CD4-positive, CD25-positive, alpha-beta regulatory T cell (primary cell): Measurements from ENCODE around the gene LHFPL2. TPM values are rescaled to one million over a fixed set of nuclear protein-coding genes. Genes with fewer than 3 reads are reported as not detected.

Experiments used
- ATAC-seq, 2 donors: fragments of 150-1000 bp; cut with Tn5 transposase; one replicate each; pipeline ENCODE4 v1.10.0; 2021; ENCODE audit warnings: low read depth in 2 of 2, moderate number of reproducible peaks in 2 of 2, moderate library complexity in 1 of 2
- DNase-seq, 3 donors: peaks; one replicate each; pipeline versions ENCODE4 v3.0.0 to v3.0.0-alpha.2; 2012 to 2022; ENCODE audit warnings: mixed read lengths in 1 of 3
- H3K27ac ChIP-seq: one replicate; pipeline ENCODE4 v1.7.0; 2013; ENCODE audit warnings: mild to moderate bottlenecking, low read length; ENCODE audit not compliant: insufficient read depth, poor library complexity, severe bottlenecking
- H3K27me3 ChIP-seq: one replicate; pipeline ENCODE4 v1.7.0; 2013; ENCODE audit warnings: low read length; ENCODE audit not compliant: control insufficient read depth, insufficient read depth
- H3K36me3 ChIP-seq: one replicate; pipeline ENCODE4 v1.7.0; 2013; ENCODE audit warnings: mild to moderate bottlenecking, low read length, moderate library complexity; ENCODE audit not compliant: control insufficient read depth, insufficient read depth
- H3K4me1 ChIP-seq: 2 replicates; pipeline ENCODE4 v1.7.0; 2013; ENCODE audit warnings: mild to moderate bottlenecking, low read length; ENCODE audit not compliant: insufficient read depth, control insufficient read depth, poor library complexity, severe bottlenecking
- H3K4me3 ChIP-seq: one replicate; pipeline ENCODE4 v1.7.0; 2013; ENCODE audit warnings: low read depth, mild to moderate bottlenecking, low read length, moderate library complexity
- H3K9me3 ChIP-seq, 2 experiments: 1 replicate in 1 of 2; 2 replicates in 1 of 2; pipeline ENCODE4 v1.7.0; 2013; ENCODE audit warnings: low read length in 2 of 2, mild to moderate bottlenecking in 1 of 2, moderate library complexity in 1 of 2; ENCODE audit not compliant: control insufficient read depth in 2 of 2
- H3K27ac Mint-ChIP-seq, 3 donors: one replicate each; pipeline ENCODE4 v1.8.0; 2020 to 2022; ENCODE audit warnings: mild to moderate bottlenecking in 3 of 3, mixed read lengths in 3 of 3, moderate library complexity in 2 of 3
- H3K27me3 Mint-ChIP-seq: one replicate; pipeline ENCODE4 v1.8.0; 2022; ENCODE audit warnings: mild to moderate bottlenecking, mixed read lengths
- H3K36me3 Mint-ChIP-seq: one replicate; pipeline ENCODE4 v1.8.0; 2020; ENCODE audit warnings: mixed read lengths
- H3K4me1 Mint-ChIP-seq, 4 donors: one replicate each; pipeline ENCODE4 v1.8.0; 2020 to 2022; ENCODE audit warnings: mixed read lengths in 4 of 4, mild to moderate bottlenecking in 1 of 4
- H3K4me3 Mint-ChIP-seq, 4 donors: one replicate each; pipeline ENCODE4 v1.8.0; 2020 to 2022; ENCODE audit warnings: mild to moderate bottlenecking in 4 of 4, mixed read lengths in 4 of 4, moderate library complexity in 3 of 4
- H3K9me3 Mint-ChIP-seq, 7 donors: one replicate each; pipeline ENCODE4 v1.8.0; 2020 to 2022; ENCODE audit warnings: mixed read lengths in 7 of 7, mild to moderate bottlenecking in 3 of 7, moderate library complexity in 2 of 7
- polyA plus RNA-seq, 4 donors: library from polyadenylated mRNA; unstranded; fragments of 300-500 nt; fragmentation: Illumina TruSeq; gene quantifications; one replicate each; pipeline ENCODE4 v1.2.3, GENCODE V29; 2021
- total RNA-seq: library from RNA; stranded (reverse); gene quantifications from one replicate; pipeline ENCODE4 v1.2.3, GENCODE V29; 2022

Gene LHFPL2
- total and polyA plus RNA-seq, 5 donors from 2014 or later, result 0.11 to 0.47 (median 0.32) TPM

DNA sequence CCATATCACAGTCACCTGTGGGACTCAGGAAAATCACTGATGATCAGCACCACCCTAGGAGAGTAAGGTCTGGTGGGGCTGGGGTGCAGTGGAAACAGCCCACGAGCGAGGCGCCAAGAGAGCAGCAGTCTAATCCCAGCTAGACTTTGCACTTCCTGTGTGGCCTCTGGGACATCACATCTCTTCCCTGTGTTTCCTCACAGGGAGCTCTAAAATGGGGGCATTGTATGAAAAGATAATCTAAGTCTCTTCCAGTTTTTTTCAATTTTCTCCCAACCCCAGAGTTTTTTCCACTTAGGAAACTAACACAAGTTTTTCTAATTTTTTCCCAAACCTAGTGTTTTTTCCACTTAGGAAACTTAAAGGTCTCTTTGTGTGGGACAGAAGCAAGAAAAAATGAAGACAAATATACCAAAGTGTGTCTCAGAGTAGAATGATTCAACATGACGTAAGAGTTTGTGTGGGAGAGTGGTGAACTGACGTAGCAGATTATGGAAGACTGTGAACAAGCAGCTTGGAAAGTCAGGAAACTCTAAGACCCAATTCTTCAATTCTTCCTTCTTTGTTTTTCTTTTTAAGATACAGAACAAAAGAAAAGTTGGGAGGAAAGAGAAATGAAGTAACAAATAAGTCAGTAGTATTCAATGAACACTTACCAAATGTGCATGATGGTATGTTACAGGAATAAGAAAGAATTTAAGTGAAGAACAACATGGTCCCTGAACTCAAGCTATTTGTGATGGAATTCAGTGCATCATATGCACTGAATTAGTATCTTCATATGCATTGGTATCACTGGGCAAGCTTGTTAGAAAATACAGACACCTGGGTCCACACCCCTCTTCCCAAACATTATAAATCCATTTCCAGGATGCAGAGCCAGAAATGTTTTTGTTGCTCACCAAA lies 51.3 kb downstream of the LHFPL2 start:
- ATAC-seq (no peak), DNase-seq (no peak)
- Histone ChIP-seq H3K9me3 (no peaks in the 10 kb centered on the region), H3K27me3 (peaks cover 7% of the 10 kb centered on the region), H3K27ac (no peak overlapping the region), H3K4me3 (no peak overlapping the region), H3K4me1 (no peaks in the 10 kb centered on the region), H3K36me3 (no peaks in the 10 kb centered on the region)
- Mint-ChIP-seq H3K36me3 (no peaks in the 10 kb centered on the region), H3K27me3 (peaks cover 34% of the 10 kb centered on the region), H3K9me3 (peaks cover 0 to 2% (median 0%) of the 10 kb centered on the region in 7 donors), H3K27ac (no peak overlapping the region), H3K4me1 (no peaks in the 10 kb centered on the region), H3K4me3 (no peak overlapping the region)

DNA sequence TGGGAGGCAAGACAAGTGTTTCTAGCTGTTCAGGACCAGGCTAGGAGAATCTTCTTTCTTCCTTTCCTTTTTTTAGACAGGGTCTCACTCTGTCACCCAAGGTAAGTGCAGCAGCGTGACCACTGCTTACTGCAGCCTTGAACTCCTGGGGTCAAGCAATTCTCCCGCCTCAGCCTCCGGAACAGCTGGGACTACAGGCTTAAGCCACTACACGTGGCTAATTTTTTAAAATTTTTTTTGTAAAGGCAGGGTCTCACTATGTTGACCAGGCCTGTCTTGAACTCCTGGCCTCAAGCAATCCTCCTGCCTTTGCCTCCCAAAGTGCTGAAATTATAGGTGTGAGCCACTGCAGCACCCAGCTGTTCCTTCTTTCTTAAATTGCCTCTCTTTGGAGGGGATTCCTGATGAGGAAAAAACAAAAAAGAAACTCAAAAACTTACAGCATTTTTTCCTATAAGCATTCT lies 53.1 kb downstream of the LHFPL2 start:
- peaks cover 0 to 2% (median 0%) of the 10 kb centered on the region in 7 donors for H3K9me3 Mint-ChIP-seq
- no peak overlapping the region for H3K4me3 ChIP-seq
- H3K36me3 ChIP-seq, result no peaks in the 10 kb centered on the region
- ATAC-seq (no peak), DNase-seq (no peak)
- no peak overlapping the region for H3K27ac Mint-ChIP-seq
- no peaks in the 10 kb centered on the region for H3K4me1 ChIP-seq
- H3K4me3 Mint-ChIP-seq, result no peak overlapping the region
- H3K27ac ChIP-seq, result no peak overlapping the region
- peaks cover 7% of the 10 kb centered on the region for H3K27me3 ChIP-seq
- peaks cover 33% of the 10 kb centered on the region for H3K27me3 Mint-ChIP-seq
- no peaks in the 10 kb centered on the region for H3K4me1 Mint-ChIP-seq
- H3K36me3 Mint-ChIP-seq, result no peaks in the 10 kb centered on the region
- no peaks in the 10 kb centered on the region for H3K9me3 ChIP-seq

DNA sequence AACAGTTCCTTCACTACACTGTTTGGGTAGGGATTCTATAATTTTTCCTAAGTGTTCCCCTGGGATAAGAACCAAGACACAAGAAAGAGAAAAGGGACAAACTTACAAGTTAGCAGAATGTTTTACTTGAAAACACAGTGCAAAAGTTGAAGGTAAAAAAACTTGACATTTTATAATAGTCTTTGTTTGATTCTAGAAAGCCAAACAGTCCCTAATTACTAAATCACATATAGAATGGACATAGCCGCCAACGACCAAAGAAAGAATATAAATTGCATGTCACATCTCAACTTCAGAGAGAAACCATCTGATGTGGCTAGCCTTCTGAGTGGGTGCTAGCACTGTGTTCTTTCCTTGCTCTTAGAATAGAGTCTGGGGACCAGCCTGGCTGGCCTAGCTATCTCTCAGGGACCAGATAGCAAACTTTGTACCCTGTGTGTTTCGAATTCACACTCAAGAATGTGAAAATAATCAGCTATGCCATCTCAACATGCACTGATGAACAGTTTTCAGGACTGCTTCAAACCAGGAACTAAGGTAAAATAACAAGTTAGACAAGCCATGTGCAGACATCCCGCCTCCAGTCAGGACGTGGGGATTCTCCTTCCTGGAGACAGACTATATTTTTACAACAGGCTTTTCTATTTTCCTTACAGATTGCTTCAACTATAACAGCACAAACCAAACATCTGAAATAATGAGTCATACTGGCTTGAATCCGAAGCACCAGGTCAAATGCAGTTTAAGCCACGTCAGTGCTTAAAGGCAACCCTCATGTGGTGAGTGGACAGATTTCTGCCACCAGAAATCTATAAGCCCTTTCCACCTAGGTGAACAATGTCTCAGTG lies 53.7 kb downstream of the LHFPL2 start:
- H3K9me3 Mint-ChIP-seq, result peaks cover 0 to 2% (median 0%) of the 10 kb centered on the region in 7 donors
- no peaks in the 10 kb centered on the region for H3K4me1 Mint-ChIP-seq
- no peaks in the 10 kb centered on the region for H3K36me3 ChIP-seq
- no peaks in the 10 kb centered on the region for H3K36me3 Mint-ChIP-seq
- peaks cover 28% of the 10 kb centered on the region for H3K27me3 Mint-ChIP-seq
- no peak for DNase-seq
- H3K4me3 ChIP-seq, result no peak overlapping the region
- no peak for ATAC-seq
- H3K4me1 ChIP-seq, result no peaks in the 10 kb centered on the region
- peaks cover 7% of the 10 kb centered on the region for H3K27me3 ChIP-seq
- no peak overlapping the region for H3K27ac Mint-ChIP-seq
- H3K9me3 ChIP-seq, result no peaks in the 10 kb centered on the region
- no peak overlapping the region for H3K27ac ChIP-seq
- H3K4me3 Mint-ChIP-seq, result no peak overlapping the region

DNA sequence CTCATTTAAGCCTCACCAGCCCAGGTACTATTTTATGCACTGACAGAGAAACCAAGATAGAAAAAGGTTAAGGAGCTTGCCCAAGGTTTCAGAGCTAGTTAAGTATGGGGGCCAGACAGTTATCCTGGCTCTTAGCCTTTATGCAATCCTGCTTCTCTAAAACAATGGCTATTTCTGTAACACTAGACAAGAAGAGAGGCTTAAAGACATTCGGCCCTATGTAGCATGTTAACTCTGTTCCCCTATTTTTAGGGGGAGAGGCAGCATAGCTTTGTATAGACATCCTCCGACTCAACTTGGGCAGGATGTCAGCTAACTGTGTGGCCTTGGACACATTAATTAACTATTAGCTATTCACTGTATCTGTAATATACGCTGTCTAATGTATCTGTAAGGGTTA lies 54.6 kb downstream of the LHFPL2 start:
- ATAC-seq (no peak), DNase-seq (no peak)
- H3K27ac Mint-ChIP-seq, result no peak overlapping the region
- no peak overlapping the region for H3K4me3 ChIP-seq
- no peaks in the 10 kb centered on the region for H3K9me3 ChIP-seq
- no peaks in the 10 kb centered on the region for H3K36me3 Mint-ChIP-seq
- peaks cover 24% of the 10 kb centered on the region for H3K27me3 Mint-ChIP-seq
- H3K4me1 ChIP-seq, result no peaks in the 10 kb centered on the region
- H3K4me3 Mint-ChIP-seq, result no peak overlapping the region
- no peaks in the 10 kb centered on the region for H3K36me3 ChIP-seq
- H3K27me3 ChIP-seq, result peaks cover 7% of the 10 kb centered on the region
- peaks cover 0 to 2% (median 0%) of the 10 kb centered on the region in 7 donors for H3K9me3 Mint-ChIP-seq
- H3K4me1 Mint-ChIP-seq, result no peaks in the 10 kb centered on the region
- H3K27ac ChIP-seq, result no peak overlapping the region

DNA sequence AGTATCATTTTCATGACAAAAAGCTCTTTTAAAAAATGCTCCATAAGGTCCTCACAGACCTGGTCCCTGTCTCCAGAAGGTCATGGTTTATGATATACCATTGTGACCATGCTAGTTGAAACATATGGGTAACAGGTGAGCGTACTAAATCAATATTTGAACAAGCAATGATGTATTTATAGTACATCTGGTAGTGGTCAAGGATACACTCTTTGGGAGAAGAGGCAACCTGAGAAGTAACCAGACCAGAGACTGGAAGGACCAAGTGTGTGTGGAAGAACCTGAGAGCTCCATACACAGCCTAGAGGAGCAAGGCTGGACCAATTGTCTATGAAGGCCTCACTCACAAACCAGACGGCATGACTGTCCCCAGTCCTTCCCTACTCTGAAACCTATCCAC lies 55.1 kb downstream of the LHFPL2 start:
- no peak for DNase-seq
- ATAC-seq, result no peak
- Mint-ChIP-seq H3K4me3 (no peak overlapping the region), H3K4me1 (no peaks in the 10 kb centered on the region), H3K36me3 (no peaks in the 10 kb centered on the region), H3K27me3 (peaks cover 24% of the 10 kb centered on the region), H3K9me3 (peaks cover 0 to 2% (median 0%) of the 10 kb centered on the region in 7 donors), H3K27ac (peak overlapping the region in 1 of 3 donors; percentile 50)
- H3K27ac ChIP-seq, result no peak overlapping the region
- no peak overlapping the region for H3K4me3 ChIP-seq
- peaks cover 7% of the 10 kb centered on the region for H3K27me3 ChIP-seq
- no peaks in the 10 kb centered on the region for H3K4me1 ChIP-seq
- no peaks in the 10 kb centered on the region for H3K9me3 ChIP-seq
- H3K36me3 ChIP-seq, result no peaks in the 10 kb centered on the region

DNA sequence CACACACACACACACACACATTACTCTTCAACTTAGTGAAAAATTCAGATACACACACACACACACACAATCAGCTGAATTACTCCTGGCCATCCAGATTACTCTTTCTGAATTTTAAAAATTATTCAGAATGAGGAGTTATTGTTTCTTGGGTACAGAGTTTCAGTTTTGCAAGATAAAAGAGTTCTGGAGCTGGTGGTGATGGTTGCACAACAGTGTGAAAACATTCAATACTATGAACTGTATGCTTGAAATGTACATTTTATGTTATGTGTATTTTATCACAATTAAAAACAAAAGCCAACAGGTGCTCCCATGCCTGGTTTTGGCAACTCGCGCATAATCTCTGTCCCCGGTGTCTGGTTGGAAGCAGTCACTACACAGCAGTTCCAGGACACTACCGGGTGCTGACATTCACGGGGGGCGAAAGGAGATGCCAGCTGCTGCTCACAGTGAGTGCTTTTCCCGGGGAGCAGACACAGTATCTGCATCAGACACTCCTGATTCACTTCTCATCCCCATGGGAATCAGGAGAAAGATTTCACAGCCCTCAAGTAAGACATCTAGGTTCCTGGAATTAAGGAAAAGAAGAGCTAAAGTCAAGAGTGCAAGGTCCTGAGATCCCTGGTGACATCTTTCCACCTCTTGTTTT lies 55.7 kb downstream of the LHFPL2 start:
- DNase-seq, result no peak
- Histone ChIP-seq H3K27me3 (peaks cover 7% of the 10 kb centered on the region), H3K4me1 (no peaks in the 10 kb centered on the region), H3K4me3 (no peak overlapping the region), H3K27ac (no peak overlapping the region), H3K9me3 (no peaks in the 10 kb centered on the region), H3K36me3 (no peaks in the 10 kb centered on the region)
- Mint-ChIP-seq H3K4me3 (no peak overlapping the region), H3K27ac (no peak overlapping the region), H3K4me1 (no peaks in the 10 kb centered on the region), H3K36me3 (no peaks in the 10 kb centered on the region), H3K27me3 (peaks cover 24% of the 10 kb centered on the region), H3K9me3 (peaks cover 0 to 2% (median 0%) of the 10 kb centered on the region in 7 donors)
- ATAC-seq, result no peak

DNA sequence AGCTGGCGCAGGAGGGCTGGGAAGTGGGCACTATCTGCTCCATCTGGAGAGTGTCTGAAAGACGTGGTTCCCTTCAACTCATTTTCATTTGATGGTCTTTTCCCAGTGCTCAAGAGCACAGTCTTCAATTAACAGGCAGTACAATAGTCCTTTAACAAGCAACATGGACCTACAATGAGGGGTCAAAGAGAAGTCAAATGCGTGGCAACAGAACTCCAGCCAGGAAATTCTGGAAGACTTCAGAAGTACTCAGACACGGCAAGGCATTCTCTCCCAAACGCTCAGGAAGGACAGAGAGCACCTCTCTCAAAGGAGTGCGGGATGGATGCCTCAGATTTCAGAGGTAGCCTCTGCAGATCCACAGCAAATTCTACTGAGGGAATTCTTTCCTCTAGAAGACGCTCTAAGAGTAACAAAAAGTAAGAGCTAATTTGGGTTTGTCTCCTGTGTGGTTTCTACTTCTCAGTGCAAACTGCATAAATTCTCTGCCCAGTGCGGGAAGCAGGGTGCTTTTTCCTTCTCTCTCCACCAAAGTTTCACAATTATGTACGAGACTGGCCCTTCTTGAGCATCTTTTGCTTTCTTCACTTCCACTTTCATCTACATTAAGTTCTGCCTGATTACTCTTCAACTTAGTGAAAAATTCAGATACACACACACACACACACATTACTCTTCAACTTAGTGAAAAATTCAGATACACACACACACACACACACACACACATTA lies 56.4 kb downstream of the LHFPL2 start:
- H3K9me3 ChIP-seq, result no peaks in the 10 kb centered on the region
- no peak overlapping the region for H3K27ac ChIP-seq
- no peaks in the 10 kb centered on the region for H3K4me1 ChIP-seq
- peaks cover 7% of the 10 kb centered on the region for H3K27me3 ChIP-seq
- Mint-ChIP-seq H3K4me3 (no peak overlapping the region), H3K27ac (no peak overlapping the region), H3K36me3 (no peaks in the 10 kb centered on the region), H3K4me1 (no peaks in the 10 kb centered on the region), H3K27me3 (peaks cover 24% of the 10 kb centered on the region), H3K9me3 (no peaks in the 10 kb centered on the region)
- no peak for DNase-seq
- H3K4me3 ChIP-seq, result no peak overlapping the region
- ATAC-seq, result no peak
- H3K36me3 ChIP-seq, result no peaks in the 10 kb centered on the region
